Peyer's patch (tissue), 4 donors: ENCODE data around the gene MTHFSD. TPM values are rescaled to one million over a fixed set of nuclear protein-coding genes. Genes with fewer than 3 reads are reported as not detected.

Source experiments
- DNase-seq, 3 donors: peaks; one replicate each; pipeline ENCODE4 v3.0.0-alpha.2; 2017 to 2019
- H3K27ac ChIP-seq, 4 donors: fragments of 200-600 bp; sonication (generic); one replicate each; pipeline ENCODE4 v1.5.1; 2016 to 2019
- H3K27me3 ChIP-seq, 2 donors: fragments of 200-600 bp; sonication (generic); one replicate each; pipeline ENCODE4 v1.5.1; 2019
- H3K36me3 ChIP-seq, 3 donors: fragments of 200-600 bp; sonication (generic); one replicate each; pipeline ENCODE4 v1.5.1; 2016 to 2019
- H3K4me1 ChIP-seq, 4 donors: fragments of 200-600 bp; sonication (generic); one replicate each; pipeline ENCODE4 v1.5.1; 2016 to 2019
- H3K4me3 ChIP-seq, 4 donors: fragments of 200-600 bp; sonication (generic); 1 replicate in 3 of 4; 2 replicates in 1 of 4; pipeline ENCODE4 v1.5.1; 2016 to 2019; ENCODE audit warnings: mild to moderate bottlenecking in 1 of 4
- H3K9me3 ChIP-seq, 4 donors: fragments of 200-600 bp; sonication (generic); one replicate each; pipeline ENCODE4 v1.5.1; 2016 to 2019; ENCODE audit warnings: mild to moderate bottlenecking in 1 of 4
- POLR2A ChIP-seq, 2 donors: fragments of 450-650 bp; IDR thresholded peaks; one replicate each; pipeline ENCODE4 v1.5.1; 2017; ENCODE audit warnings: antibody characterized with exemption in 2 of 2, mild to moderate bottlenecking in 2 of 2, moderate library complexity in 2 of 2
- total RNA-seq, 4 donors: library from RNA; depleted of rRNA; stranded (reverse); fragments of >200 nt; gene quantifications; one replicate each; pipeline ENCODE4 v1.1.0, GENCODE V29; 2016
- TF ChIP-seq, protein P1 (sequence below), 6 experiments: fragments of 450-650 bp in 4 of 6; fragments of 200-600 bp in 2 of 6; sonication (generic) in 1 of 6; IDR thresholded peaks; one replicate each; pipeline ENCODE4 v1.5.1; 2017 to 2019; ENCODE audit warnings: antibody characterized with exemption in 6 of 6, mild to moderate bottlenecking in 3 of 6, moderate library complexity in 1 of 6

The MTHFSD gene
- total RNA-seq, 4 donors from 2014 or later = 18.2 to 35.4 (median 21.9) TPM

DNA sequence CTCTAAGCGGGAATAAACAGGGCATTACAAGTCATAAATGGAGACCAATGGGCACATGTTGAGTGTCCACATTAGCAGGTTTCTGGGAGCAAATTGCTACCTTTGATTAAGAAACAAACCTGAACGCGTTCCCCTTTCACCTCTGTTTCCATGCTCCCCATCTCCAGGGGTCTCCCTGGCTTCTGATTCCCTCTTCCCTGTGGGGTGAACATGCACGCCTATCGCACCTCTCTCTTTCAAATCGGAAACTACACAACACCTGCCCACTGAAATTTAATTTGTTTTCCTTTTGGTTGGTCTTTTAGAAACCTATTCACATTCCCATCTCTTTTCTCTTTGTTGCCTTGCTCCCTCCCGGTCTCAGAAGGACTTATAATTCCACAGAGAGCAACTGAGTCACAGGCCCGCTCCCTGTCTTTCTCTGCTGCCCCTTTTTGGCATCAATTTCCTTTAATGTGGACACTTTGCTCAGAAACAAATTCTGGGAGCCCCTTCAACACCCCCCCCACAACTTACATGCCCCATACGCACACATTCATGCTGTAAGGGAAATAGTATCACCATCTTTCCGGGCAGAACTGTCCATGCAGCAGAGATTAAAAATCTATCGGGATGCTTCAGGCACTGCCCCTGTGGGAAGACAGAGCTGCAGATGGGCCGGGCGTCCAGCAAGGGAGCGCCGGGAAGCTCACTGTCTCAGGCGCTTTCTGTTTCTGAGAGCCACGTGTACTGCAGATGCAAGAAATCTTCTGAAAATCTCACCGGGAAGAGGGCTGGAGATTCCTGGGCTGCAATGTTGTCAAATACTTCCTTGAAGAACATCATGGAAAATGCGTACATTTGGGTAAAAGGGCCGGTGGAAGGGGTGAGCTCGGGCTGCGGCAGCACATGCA lies 51.9 kb downstream of the MTHFSD start:
- peak overlapping the region in 1 of 4 donors; percentile 60 for H3K4me3 ChIP-seq
- no peak for DNase-seq

DNA sequence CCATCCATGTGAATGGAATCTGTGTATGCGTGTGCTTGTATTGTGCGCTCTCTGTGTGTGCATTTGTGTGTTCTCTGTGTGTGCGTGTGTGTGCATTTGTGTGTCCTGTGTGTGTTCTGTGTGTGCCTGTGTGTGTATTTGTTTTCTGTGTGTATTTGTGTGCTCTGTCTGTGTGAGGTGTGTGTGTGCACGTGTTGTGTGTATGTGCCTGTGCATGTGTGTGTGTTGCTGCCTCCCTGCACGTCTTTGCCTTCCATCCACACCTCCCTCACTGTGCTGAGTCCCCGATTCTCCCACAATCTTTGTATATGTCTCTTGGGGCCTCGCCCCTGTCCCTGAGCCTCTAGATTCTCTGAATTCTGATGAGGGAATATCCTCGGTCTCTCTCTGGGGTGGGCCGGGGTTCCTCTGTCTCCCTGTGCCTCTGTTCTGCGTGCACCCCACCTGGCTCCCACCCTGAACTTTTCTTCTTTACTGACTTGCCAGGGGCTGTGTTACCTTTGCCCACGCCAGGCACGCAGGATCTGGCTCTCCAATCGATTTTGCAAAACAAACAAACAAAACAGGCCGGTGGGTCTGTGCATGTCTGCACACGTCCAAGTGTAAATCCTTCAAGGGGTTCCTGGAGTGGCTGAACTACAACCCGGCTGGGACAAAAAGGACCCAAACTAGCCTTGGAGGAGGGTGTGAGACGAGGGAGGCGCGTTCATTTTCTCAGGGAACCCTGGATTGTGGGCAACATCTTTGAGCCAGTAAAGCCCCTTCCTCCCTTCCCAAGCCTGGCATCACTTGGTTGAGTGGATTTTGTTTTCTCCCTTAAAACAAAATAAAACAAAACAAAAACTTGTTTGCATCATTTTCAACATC lies 52.8 kb downstream of the MTHFSD start:
- peak overlapping the region in 3 of 4 donors; percentile 61 to 99 (median 89) for H3K27ac ChIP-seq
- no peaks in the 10 kb centered on the region for H3K36me3 ChIP-seq
- H3K4me3 ChIP-seq = peak overlapping the region in 1 of 4 donors; percentile 60
- TF ChIP-seq, protein P1, sequence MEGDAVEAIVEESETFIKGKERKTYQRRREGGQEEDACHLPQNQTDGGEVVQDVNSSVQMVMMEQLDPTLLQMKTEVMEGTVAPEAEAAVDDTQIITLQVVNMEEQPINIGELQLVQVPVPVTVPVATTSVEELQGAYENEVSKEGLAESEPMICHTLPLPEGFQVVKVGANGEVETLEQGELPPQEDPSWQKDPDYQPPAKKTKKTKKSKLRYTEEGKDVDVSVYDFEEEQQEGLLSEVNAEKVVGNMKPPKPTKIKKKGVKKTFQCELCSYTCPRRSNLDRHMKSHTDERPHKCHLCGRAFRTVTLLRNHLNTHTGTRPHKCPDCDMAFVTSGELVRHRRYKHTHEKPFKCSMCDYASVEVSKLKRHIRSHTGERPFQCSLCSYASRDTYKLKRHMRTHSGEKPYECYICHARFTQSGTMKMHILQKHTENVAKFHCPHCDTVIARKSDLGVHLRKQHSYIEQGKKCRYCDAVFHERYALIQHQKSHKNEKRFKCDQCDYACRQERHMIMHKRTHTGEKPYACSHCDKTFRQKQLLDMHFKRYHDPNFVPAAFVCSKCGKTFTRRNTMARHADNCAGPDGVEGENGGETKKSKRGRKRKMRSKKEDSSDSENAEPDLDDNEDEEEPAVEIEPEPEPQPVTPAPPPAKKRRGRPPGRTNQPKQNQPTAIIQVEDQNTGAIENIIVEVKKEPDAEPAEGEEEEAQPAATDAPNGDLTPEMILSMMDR (IDR thresholded peaks at IDR 0.05) = no peak
- peaks cover 0 to 24% of the 10 kb centered on the region in 2 donors for H3K27me3 ChIP-seq
- DNase-seq = no peak
- H3K4me1 ChIP-seq = no peaks in the 10 kb centered on the region
- no peaks in the 10 kb centered on the region for H3K9me3 ChIP-seq

More for the DNA sequence above, 51.9 kb downstream of the MTHFSD start:
- H3K9me3 ChIP-seq = no peaks in the 10 kb centered on the region
- peaks cover 0 to 2% (median 0%) of the 10 kb centered on the region in 4 donors for H3K4me1 ChIP-seq
- peaks cover 0 to 22% of the 10 kb centered on the region in 2 donors for H3K27me3 ChIP-seq
- H3K27ac ChIP-seq = peak overlapping the region; percentile 10 to 99 (median 64)
- no peak for TF ChIP-seq POLR2A (IDR thresholded peaks at IDR 0.05)
- TF ChIP-seq, protein P1 (IDR thresholded peaks at IDR 0.05) = no peak
- no peaks in the 10 kb centered on the region for H3K36me3 ChIP-seq

DNA sequence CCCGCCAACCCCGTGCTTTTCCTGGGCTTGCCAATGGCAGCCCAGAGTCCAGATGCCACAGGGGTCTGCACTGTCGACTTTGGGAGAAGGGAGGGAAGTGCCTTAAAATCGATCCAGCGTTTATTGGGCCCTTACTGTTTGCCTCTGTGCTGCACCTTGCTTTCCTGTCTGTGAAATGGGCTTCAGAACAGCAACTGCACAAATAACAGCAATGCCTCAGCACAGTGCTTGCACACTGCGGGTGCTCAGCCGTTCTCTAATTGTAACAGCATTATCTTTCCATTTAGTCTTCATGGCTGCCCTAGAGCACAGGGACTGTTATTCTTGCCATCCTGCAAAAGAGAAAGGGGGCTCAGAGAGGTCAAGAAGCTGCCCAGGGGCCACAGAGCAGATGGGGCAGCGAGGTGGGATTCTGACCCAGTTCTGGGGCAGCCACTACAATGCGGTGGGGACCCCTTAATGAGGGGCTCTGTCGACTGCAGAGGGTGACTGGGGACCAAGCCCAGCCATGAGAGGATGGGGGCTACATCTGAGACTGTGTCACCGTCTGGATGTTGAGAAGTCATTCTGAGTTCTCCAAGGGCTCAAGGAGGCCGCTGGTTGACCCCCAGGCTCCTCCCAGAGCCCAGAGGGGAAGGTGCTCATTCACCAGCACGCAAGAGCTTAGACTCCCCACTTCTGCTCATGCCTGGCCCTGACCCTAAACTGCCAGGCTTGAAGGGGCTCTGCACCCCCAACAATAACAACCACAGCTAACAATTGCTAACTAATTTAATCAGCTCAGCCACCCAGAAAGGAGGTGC lies 54.1 kb downstream of the MTHFSD start:
- Histone ChIP-seq H3K27me3 (peaks cover 0 to 24% of the 10 kb centered on the region in 2 donors), H3K4me3 (peak overlapping the region in 1 of 4 donors; percentile 2), H3K36me3 (no peaks in the 10 kb centered on the region), H3K4me1 (no peaks in the 10 kb centered on the region), H3K9me3 (no peaks in the 10 kb centered on the region), H3K27ac (peak overlapping the region; percentile 53 to 99 (median 75))
- no peak for TF ChIP-seq POLR2A (IDR thresholded peaks at IDR 0.05)
- TF ChIP-seq, protein P1 (IDR thresholded peaks at IDR 0.05) = no peak
- no peak for DNase-seq

DNA sequence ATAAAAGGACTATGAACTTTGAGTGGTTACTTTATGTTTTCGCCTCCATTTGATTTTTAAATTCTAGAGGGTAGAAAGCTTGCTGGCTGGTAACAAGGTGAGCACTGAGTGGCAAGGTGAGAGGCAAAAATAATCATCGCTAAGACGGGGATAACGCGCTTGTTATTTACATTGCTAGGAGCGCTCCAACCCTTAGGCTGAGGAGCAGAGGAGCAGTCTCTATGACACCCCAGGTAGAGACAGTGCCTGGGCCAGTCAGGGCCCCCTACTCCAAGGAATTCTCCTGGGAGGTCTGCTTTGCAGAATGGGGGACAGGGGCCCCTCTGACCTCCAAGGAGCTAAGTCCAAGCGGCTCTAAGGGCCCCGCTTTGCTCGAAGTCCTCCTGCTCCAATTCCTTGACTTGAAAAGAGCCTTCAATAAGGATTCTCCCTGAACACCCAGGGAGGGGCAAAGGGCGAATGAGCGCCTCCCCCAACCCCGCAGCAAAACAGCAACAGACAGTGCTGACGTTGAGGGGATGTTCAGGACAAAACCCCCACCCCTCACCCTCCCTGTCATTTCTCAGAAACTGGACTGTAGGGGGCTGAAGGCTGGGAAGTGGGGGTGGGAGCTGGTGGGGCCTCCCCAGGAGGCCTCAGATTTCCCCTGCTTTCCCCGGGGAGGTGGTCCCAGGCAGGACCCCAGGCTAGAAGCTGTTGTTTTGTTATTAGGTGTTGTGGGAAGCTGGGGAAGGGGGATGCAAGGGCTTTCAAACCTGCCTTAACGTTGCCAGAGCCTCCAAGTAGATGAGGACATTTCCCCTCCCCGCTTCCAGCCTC lies 54.9 kb downstream of the MTHFSD start:
- TF ChIP-seq, protein P1 (IDR thresholded peaks at IDR 0.05) = no peak
- no peak for TF ChIP-seq POLR2A (IDR thresholded peaks at IDR 0.05)
- peak overlapping the region in 1 of 4 donors; percentile 11 for H3K4me3 ChIP-seq

More for the DNA sequence above, 54.9 kb downstream of the MTHFSD start:
- Histone ChIP-seq H3K27ac (peak overlapping the region; percentile 53 to 99 (median 75)), H3K36me3 (no peaks in the 10 kb centered on the region), H3K9me3 (no peaks in the 10 kb centered on the region), H3K27me3 (peaks cover 0 to 24% of the 10 kb centered on the region in 2 donors), H3K4me1 (no peaks in the 10 kb centered on the region)
- DNase-seq = no peak
